Middle frontal gyrus (tissue), 1 donor: ENCODE data around the gene SLC1A2.

Source experiments
- DNase-seq: peaks from one replicate; pipeline ENCODE4 v3.0.0-alpha.2; 2015; ENCODE audit warnings: low spot score; ENCODE audit errors: extremely low spot score

The SLC1A2 gene

DNA sequence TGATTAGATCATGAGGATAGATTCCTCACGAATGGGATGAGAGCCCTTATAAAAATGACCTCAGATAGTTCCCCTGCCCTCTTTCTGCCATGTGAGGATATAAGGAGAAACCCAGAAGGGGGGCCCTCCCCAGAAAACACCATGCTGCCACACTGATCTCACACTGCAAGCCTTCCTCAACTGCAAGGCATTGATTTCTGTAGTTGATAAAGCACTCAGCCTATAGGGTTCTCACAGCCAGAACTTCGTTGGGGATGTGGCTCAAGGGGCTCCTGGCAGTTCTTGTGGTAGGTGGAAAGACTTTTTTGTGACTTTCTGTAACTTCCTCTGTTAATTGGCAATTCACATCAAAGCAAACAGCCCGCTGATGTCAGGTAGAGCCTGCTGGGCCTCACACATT lies 171.5 kb downstream of the SLC1A2 start:
- DNase-seq = no peak

DNA sequence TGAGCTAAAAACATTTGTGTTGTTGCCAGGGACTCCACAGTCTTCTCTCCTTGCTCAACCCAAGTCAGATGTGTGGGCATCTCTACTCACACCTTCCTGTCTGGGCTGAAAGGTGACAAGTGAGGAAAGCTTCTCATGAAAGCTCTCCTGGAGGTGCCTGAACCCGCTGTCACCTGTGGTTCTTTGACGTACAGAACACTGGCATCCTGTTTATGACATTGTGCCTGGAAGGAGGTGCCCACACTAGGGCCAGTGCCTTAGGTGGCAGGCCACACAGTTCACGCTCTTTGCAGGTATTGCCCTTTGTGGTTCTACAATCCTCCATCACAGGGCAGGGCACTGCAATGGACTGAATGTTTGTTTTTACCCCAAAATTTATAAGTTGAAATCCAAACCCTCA lies 171.9 kb downstream of the SLC1A2 start:
- no peak for DNase-seq

DNA sequence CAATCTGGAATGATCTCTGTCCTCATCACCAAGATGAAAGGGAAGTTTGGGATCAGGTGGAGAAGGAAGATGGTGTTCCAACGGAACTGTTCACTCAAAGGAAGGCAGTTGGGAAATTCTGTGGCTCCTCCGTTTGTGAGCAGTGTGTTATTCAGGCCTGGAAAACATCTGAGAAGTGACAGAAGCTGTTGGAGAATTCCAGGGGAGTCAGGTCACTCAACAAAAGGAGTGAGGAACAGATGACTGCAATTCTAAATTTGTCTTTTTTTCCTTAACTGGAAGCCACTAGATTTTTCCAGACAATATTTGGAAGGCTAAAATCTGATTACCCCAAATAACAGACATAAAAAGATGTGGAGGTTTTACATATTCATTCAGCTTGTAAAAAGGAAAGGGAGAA lies 172.6 kb downstream of the SLC1A2 start:
- DNase-seq = no peak

DNA sequence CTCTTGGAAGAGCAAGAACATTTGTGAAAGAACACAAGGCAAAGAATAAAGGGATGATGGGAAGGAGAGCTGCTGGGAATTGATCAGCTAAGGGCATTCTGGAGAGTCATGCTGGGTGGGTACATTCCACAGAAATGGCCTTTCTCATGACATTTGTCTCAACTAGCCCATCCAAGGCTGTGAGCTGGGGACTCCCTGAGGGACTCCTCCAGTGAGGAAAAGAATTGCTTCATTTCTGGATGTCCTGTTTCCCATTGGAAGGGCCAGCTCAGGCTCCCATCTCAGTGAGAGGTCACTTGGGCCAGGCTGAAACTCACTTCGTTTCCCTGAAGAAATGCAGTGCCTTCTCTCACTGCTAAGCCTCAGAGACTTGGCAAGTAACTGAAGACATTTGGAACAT lies 173.6 kb downstream of the SLC1A2 start:
- DNase-seq = no peak

DNA sequence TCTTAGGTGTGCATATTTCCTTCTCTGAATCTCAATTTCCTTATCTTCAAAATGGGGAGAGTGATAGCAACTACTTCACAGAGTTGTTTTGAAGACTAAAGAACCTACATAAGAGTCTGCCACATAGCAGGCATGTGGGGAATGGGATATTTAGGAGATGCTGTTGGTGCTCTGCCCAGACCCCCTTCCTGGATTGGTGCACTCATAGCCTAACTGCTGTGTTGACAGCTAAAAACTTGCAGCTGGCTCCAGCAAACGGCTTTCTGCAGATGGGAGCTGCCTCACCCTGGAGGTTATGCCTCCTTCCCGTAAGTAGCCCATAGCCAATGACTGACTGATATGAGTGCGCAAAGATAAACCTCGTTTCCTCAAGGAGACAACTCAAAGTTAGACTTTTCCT lies 174.3 kb downstream of the SLC1A2 start:
- no peak for DNase-seq

DNA sequence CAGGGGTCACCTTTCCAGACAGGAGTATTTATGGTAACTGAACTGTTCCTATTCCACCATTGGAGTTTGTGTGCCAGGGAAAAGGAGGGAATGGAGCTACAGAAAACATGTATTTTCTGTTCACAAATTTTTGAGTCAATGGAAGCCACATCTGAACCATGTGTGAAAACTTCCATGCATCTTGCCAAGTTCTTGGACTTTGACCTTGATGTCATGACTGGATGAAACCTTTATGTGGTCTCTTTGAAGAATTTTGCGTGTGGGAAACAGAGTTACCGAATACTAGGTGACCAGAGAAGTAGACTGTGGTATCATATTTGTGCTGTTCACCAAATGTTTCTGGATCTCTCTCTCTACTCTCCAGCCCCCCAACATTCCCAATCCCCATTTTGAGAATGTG lies 175.6 kb downstream of the SLC1A2 start:
- no peak for DNase-seq

DNA sequence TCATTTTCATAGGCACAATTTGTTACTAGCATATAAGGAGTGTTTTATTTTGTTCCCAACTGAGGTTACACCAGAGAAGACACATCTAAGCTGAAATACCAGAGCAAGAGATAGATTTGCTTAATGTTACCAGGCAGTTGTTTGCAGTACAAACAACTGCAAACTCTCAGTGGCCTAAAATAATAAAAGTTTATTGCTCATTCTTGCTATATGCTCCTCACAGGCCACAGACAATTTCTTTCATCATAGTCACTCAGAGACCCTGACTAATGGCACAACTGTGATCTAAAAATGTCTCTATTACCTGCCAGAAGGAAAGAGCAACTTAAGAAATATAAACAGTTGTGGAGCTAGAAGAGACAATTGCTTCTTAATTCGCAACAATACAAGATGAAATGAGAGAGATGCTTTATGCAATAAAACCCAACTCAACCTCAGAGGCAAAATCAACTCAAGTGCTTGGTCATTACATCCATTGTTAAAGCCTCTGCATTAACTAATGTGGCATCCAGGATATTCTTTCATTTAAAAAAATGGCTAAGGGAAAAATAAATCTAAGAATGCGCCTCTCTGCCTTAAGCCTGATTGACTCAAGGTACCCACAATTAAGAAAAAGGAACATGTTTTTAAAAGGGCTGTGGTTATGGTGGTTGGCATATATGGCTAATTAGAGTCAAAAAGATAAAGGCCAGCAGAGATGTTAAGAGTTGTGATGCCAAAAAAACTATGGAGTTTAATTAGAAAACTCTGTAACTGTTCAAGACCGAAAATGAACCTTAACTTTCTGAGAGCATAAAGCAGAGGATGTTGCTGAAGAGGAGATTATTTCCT lies 176.7 kb downstream of the SLC1A2 start:
- no peak for DNase-seq

DNA sequence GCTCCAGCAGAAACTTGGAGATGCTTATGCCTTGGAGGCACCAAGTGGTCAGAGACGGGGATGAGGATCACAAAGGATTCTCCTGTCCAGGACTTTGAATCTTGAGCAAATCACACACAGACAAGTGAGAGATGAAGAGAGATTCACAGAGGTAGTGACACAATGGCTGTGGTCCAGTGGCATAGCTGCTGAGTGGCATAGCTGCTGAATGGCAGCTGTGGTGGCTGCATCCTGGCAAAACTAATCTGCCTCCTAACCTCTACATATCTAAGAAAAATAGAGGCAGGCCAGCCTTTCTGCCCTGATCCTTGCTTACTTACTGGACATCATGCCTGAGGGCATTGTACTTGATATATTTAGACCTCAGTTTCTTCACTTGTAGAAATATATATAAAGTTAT lies 177.8 kb downstream of the SLC1A2 start:
- no peak for DNase-seq

DNA sequence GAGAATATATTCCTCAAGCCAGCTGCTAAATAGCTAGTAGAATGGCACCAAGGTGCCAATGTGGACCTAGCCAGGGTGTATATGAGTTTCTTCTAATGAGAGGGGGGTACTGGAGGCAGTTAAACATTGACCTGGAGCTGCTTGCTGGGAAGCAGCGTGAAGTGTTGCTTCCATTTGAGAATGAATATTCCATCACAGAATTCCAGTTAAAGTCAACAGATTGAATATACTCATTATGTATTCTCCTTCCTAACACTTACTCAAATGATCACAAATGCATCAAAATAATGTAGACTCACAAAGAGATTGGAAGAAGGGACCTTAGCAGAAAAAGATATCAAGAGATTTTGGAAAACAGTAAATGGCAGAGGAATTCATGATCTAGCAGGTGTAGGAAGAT lies 178.3 kb downstream of the SLC1A2 start:
- DNase-seq = no peak

DNA sequence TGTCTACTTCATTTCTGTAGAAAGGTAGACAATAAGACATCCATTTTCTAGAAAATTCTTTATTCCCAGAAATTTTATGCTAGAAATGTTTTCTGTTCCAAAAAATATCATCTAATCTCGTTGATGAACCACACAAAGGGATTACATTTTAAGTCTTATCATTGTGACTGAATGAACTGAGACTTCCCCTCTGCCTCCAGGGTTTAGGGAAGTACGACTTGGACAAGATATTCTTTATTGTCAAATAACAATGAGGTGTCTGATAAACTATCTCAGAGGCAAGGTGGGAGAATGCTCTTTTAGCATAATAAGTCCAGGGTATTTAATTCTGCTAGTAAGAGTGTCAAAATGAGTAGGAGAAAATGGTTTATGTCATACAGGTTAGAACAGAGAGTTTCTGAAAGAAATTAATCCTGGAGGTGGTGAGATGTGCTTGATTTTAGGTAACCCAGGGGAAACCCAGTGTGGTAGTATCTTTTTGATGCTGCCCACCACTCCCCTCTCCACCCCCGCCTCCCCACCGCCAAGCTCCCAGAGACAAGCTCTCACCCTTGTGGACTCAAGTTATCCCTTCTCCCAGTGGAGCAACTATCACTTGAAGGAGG lies 179.8 kb downstream of the SLC1A2 start:
- no peak for DNase-seq

DNA sequence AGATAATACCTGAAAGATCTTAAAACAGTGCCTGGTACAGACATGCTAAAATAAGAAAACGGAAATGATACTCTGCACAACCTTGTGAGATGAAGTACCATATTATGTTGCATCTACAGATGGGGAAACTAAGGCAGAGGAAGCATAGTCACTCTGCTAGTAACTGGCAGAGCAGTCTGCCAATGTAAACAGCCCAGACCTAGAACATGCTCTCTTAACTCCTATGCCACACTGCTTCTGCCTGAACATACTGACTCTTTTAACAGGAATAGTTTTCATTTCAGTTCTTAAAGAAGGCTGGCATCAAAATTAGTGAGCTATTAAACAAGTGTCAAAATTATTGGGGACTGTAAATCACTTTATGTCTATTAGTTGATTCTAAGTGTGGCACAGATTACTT lies 180.5 kb downstream of the SLC1A2 start:
- DNase-seq = no peak

DNA sequence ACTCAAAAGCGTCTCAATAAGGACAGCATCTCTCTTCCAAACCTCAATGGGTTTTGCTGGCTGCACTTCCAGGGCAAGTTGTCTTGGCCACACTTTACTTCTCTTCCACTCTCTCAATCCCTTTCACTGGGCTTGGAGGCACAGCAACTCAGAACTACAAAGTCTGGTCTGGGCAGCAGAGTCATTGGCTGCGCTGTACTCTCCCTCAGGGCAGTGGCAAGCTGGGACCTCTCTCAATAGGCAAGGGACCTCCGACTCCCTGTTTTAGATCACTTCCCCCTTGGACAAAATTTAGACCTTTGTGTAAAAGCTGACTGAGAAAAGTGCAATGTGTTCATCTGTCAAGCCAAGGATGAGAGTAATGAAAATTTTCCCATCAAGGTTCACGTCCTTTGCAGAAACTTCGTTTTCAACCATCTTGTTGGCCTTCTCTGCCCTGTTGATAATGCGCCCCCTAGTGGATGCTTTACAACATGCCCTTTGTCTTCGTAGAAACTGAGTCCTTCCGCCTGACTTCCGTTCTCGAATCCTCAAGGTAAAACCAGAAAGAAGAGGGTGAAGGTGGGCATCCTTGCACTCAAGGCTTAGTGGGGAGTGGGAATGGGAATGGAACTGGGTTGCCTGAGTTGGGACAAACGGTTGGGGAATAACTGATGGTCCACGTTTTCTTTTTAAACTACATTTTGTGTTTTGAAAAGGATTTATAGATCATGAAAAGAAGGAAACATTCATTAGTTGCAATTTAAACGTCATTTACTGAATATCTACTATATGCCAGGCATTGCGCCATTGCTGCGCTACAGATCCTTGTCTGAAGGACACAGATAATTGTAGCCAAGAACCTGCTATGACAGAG lies 181.3 kb downstream of the SLC1A2 start:
- no peak for DNase-seq

DNA sequence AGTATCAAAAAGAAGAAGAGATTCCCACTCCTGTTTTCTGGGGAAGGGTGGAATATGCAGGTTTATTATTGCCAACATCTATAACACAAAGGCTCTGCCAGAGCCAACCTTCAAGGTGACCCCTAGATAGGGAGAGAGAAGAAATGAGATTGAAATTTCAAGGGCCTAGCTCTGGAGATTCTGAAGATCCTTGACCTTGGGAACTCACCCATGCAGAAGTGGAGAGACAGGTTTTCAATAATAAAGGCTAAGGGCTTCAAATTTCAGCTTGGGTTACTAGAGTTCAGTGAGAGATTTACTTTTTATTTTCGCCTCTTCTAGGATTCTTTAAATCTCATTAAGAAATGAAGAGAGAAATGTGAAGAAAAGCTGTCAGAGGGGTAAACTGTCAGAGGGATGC lies 182.0 kb downstream of the SLC1A2 start:
- no peak for DNase-seq

DNA sequence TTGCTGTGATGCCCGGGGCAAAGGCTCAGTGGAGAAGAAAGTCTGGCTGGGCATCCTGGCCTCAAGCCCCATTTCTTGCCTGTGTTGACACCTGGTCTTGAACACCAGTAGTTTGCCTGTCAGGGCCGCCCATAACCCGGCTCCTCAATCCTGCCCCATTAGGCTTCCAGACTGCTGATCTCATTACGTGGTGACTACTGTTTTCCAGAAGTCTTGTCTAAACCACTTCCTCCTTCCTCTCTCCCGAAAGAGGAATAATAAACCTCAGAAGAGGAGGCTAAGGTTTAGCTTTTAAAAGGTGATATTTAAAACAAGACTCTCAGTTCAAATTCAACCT lies 182.7 kb downstream of the SLC1A2 start:
- DNase-seq = no peak

DNA sequence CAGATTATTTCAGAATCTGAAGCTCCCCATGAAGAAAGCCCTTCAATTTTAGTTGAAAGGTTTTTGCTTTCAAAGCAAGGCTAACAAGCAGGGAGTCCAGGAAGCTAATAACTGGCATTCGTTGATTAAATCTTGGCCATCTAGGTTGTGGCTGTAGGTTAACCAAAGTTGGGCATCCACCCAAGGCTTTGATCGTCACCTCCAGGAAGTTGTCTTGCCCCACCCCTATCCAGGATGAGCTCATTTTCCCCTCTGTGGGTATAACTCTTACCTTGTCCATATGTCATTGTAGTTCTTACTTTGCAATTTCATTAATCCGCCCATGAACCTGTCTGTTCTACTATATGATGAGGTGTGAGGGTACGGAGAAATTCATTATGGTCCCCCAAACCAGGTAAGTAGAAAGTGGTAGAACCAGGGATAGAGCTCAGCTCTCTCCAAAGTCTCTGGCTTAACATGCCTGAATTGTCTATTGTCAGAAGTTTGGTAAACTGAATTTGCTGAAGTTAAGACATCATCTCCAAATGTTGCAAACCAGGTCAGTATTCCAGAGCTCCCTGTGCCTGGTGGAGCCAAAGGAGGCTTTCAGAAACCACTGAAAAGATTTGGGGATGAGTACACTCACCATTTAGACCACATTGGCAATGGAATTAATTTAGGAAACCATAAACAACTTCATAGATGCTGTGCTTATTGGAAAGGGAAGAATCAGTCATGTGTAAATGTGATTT lies 183.3 kb downstream of the SLC1A2 start:
- no peak for DNase-seq

DNA sequence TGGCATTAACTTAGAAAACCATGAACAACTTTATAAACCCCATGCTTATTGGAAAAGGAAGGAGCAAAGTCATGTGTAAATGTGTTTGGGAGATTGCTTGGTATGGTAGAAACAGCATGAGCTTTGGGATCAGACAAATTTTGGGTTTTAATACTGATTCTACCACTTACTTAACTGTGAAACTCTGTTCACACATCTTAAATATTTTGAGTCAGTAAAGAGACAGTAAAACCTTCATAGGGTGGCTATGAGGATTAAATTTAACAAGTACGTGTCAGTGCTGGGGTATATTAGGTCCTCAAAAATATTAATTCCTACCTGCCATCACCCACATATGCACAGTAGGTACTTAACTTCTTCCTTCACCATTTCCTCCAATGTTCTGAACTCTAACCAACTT lies 183.9 kb downstream of the SLC1A2 start:
- no peak for DNase-seq

DNA sequence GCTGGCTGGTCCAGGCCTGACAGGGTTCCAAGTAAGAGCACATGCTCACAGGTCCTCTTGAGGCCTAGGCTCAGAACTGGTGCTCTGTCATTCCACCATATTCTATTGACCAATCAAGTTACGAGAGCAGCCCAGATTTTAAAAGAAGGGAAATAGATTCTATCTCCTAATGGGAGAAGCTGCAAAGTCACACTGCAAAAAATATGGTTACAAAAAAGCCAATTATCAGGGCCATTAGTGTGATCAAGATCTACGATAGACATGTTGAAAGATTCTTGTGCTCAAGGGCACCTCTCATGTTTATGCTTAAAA lies 184.2 kb downstream of the SLC1A2 start:
- no peak for DNase-seq

DNA sequence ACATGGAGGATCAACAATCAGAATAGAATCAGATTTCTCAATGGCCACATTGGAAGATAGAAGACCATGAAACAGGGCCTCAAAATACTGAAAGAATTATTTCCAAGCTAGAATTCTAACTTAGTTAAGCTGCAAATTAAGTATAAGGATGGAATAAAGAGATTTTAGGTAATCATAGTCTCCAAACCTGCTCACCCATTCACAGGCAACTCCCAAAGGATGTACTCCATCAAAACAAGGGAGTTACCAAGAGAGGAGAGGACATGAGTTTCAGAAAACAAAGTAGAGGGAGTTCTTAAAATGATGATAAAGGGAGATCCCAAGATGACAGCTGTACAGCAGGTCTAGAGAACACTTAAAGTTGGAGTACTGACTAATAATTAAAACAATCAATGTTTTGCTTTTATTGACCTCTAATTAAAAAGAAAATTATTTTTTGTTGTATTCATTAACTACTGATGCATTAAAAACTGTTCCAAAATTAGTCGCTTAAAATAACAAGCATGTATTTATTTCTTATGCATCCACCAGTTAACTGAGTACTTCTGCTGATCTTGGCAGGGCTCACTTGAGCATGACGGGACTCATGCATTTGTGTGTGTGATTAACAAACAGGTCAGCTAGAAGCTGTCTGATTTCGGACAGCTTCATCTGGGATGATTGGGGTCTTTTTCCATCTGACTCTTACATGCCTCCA lies 184.8 kb downstream of the SLC1A2 start:
- DNase-seq = no peak

DNA sequence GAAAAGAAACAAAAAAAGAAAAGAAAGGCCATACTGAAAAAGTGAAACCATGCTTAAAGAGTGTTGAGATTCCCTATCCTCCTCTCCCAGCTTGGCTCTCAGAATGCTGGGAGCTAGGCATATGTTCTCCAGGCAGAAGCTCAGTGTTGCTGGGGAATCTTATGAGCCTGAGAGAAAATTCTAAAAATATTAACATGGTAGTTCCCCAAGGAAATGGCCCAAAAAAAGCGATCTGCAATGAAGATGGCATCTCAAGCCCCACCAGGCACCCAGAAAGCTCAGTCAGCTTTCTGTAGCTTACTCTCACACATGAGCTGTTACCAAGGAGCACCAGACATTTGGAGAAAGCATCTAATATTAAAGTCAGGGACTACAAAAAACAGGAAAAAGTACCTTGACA lies 185.8 kb downstream of the SLC1A2 start:
- DNase-seq = no peak

DNA sequence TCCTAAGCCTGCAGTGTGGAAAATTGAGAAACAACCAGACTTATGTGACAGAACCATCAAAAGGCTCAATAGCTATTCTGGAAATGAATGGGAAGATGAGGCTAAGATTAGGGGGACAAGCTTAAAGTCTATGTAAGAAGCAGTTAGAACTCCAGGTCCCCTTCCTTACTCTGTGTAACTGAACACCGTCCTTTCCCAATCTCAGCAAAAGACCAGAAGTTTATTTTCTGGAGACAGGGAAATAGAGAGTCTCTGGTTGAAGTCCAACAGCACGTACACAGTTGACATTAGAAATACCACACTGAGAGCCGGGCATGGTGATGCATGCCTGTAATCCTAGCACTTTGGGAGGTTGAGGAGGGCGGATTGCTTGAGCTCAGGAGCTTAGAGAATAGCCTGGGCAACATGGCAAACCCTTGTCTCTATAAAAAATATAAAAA lies 186.4 kb downstream of the SLC1A2 start:
- DNase-seq = no peak
